Suppressor macrophage treated with lipopolysaccharide for 1 hour (primary cell): ENCODE results near the gene SEPHS1.
"Not testable (repeated sequence)": the region's sequence is repeated elsewhere in the genome, so short reads cannot be mapped to it uniquely, and the experiment has no call there.

Experiments used
- DNase-seq, 3 donors: peaks; one replicate each; pipeline ENCODE4 v3.0.0-alpha.2; 2020 to 2022

SEPHS1 gene, protein sequence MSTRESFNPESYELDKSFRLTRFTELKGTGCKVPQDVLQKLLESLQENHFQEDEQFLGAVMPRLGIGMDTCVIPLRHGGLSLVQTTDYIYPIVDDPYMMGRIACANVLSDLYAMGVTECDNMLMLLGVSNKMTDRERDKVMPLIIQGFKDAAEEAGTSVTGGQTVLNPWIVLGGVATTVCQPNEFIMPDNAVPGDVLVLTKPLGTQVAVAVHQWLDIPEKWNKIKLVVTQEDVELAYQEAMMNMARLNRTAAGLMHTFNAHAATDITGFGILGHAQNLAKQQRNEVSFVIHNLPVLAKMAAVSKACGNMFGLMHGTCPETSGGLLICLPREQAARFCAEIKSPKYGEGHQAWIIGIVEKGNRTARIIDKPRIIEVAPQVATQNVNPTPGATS

DNA sequence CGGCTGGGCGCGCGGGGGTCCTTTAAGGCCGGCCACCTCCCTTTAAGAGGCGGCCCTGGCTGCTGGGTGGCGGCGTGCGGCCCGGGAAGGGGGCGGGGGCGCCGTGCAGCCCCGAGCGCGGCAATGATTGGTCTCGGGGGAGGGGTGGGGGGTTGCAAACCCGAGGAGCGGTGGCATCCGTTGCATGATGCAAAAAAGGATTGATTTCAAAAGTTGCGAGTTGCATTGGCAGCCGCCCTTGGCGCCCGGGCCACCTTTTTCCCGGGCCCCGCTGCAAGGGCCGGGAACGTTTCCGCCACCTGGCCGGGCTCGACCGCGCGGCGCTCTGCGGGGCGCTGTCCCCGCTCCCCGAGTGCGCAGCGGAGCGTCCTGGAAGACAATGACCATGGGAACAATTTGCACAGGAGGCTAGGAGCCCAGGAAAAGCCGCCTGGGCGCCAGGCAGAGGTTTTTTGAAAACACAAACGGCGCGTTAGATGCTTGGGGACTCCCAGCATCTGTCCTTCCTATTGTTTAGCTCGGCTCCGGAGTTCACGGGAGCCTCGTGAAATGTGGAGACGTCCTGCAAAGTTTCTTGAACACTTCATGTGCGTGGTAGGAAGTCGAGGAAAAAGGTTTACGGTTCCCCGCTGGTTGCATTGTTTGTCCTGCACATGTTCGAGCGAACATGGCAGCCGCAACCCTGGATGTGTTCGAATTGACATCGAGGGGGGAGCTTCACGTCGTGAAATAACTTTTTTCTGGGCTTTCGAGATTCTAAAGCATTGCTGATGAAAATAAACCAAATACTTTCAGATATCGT is at the start of gene SEPHS1:
SEPHS1 (minus strand) TSS at position 78 of the 802 bp plus-strand sequence. CDS start 3,343 bp downstream, outside the sequence.
- peak in 2 of 3 donors; percentile 9 to 55 for DNase-seq

DNA sequence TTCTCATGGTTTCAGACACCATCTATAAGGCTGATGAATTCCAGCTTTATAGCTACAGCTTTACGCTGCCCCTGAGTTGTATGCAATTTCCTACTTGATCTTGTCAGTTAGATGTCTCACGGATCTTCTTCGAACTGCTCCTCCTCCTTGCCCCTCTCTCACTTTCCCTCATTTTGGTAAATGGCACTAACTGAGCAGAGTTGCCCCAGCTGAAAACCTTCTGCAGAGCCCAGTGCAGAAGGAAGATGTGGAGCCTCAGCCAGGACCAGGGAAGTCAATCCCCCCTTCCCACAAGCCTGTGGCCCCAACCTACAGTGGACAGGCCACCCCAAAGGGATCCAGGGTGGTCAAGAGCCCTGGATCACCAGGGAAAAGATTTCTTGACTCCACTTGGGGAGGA is 49.0 kb upstream of the SEPHS1 start:
- no peak for DNase-seq

GRCh38 chr10:13396369-13396768 is 48.3 kb upstream of the SEPHS1 start:
- DNase-seq, result no peak

DNA sequence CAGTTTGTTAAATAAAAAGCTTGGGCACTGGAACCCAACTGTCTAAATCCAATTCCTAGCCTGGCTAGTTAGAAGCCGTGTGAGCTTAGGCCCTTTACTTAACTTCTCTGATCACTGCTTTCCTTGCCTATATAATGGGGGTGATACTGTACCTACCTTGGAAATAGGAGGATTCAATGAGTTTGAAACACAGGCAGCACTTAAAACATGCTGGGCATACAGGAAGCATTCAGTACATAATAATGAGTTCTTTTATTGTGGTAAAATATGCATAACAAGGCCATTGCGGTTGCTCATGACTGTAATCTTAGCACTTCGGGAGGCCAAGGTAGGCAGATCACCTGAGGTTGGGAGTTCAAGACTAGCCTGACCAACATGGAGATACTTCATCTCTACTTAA is 47.4 kb upstream of the SEPHS1 start:
- no peak for DNase-seq

GRCh38 chr10:13393640-13394039 is 45.5 kb upstream of the SEPHS1 start:
- no peak for DNase-seq

GRCh38 chr10:13392701-13393100 is 44.6 kb upstream of the SEPHS1 start:
- DNase-seq, result no peak

DNA sequence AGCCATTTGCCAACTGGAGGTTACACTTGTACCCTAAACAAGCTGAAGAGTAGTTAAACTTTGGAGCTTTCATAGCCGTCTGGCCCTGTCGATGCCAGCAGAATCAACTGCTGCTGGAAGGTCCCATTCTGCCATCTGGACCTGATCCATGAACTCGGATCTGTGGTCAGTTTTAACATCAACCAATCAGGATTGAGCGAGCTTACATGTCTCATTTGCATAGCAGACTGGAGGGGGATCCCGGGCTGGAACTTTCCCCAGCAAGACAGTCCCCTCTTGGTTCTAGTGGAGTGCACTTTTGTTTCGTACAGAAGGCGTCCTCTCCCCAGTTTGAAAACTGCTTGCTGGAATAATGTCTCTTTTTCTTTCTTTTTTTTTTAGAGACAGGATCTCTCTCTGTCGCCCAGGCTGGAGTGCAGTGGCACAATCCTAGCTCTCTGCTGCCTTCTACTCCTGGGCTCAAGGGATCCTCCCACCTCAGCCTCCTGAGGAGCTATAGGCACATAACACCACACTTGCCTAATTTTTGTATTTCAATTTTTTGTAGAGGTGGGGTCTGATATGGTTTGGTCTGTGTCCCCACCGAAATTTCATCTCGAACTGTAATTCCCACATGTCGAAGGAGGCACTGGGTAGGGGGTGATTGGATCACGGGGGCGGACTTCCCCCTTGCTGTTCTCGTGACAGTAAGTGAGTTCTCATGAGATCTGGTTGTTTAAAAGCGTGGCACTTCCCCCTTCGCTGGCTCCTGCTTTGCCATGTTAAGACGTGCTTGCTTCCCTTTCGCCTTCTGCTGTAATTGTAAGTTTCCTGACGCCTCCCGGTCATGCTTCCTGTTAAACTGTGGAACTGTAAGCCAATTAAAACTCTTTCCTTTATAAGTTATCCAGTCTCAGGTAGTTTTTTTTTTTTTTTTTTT is 42.8 kb upstream of the SEPHS1 start:
- DNase-seq, result peak; percentile 57 to 64 (median 60)

DNA sequence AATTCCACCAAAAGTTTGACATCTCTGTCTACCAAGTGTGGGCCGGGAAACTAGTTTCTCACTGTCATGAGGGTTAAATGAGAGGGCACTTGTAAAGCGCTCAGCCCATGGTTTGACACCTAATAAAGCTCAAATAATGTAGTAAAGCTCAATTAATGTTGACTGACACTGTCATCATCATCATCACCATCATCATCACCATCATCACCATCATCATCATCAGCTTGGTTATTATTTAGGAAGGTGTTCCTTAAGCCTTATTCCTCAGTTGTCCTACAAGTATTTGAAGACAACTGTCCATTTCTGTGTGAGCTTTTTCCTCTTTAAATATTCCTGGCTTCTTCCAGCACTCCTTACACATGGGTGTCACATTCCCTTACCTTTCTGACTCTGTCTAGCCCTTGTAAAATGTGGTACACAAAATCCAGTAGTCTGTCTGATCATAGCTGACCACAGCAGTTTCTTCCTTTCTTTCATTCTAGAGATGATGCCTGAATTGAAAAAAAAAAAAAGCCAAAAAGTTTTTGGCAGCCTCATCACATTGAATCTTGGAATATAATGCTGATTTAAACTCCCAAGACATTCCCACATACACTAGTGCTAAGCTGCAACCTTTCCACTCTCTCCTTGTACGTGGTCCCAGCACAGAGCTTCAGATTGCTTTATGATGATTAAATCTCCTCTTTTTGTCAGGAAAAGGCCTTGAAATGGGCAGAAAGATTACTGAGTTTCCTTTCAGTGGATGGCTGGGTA is 40.6 kb upstream of the SEPHS1 start:
- DNase-seq, result no peak

- DNase-seq, result no peak
These were observed 37.9 kb upstream of the SEPHS1 start for GRCh38 chr10:13386021-13386420.

DNA sequence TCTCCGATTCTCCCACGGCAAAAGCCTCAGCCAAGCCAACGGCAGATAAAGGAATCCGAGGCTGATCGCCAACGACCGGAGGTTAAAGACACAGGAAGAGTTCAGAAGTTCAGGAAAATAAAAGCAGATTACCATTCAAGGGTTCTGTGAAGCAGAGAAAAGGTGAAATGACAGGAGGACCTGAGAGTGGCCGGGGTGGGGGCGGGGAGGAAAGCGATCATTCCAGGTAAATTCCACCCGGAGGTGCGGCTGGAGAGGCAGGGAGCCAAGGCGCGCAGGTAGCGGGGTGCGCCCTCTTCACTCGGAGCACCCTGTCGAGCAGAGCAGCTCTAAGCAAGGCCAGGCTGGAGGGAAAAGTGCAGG is 35.3 kb upstream of the SEPHS1 start:
- DNase-seq, result no peak

DNA sequence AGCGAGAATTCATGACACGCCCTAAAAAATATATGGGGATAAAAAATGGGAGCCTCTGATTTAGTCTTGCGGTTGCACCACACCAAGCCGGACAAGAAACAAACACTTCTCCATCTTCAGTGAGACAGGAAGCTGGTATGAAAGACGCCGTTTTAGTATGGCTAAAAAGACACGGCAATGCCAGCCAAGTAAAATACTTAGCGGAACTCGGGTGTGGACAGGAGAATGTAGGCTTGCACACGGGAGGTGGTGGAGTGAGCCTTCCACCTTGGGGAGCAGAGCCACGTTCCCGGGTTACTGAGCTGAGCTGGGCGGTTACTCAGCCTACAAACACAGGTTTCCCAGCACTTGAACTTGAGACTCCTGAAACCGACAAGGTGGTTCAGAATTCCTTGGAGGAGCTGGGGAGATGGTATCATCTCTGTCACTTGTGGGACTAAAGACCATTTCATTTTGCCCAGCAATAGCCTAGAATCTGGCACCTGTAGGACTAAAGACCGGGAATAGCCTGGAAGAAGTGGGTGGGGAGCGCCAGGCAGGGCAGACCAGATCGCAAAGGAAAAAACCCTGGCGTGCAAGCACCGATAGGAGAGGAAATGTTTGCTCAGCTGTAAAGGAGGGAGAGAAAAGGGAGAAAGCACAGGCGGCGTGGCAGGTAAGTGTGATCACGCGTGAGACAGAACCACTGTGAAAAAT is 34.8 kb upstream of the SEPHS1 start:
- peak in 2 of 3 donors; percentile 23 to 24 for DNase-seq

DNA sequence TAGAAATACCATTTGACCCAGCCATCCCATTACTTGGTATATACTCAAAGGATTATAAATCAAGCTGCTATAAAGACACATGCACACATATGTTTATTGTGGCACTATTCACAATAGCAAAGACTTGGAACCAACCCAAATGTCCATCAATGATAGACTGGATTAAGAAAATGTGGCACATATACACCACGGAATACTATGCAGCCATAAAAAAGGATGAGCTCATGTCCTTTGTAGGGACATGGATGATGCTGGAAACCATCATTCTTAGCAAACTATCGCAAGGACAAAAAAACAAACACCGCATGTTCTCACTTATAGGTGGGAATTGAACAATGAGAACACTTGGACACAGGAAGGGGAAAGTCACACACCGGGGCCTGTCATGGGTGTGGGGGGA is 31.0 kb upstream of the SEPHS1 start:
- DNase-seq, result not testable (repeated sequence)

GRCh38 chr10:13376746-13377145 is 28.7 kb upstream of the SEPHS1 start:
- DNase-seq, result no peak

DNA sequence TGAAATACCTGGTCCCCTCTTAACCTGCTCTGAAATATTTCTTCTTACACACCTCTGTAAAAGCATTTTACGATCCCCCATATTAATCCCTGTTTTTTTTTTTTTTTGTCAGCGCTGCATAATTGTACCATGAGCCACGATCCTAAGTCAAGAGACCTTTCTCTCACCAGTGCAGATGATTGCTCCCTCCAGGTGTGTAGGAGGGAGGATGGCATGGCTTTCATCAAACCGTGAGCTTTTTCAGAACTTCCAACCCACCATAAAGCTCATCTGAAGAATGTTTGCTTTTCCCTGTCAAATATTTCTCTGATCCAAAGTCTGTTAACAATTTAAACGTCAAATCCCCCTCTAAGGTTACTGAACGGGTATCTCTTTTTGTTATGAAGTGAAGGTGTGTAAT is 28.2 kb upstream of the SEPHS1 start:
- DNase-seq, result no peak

DNA sequence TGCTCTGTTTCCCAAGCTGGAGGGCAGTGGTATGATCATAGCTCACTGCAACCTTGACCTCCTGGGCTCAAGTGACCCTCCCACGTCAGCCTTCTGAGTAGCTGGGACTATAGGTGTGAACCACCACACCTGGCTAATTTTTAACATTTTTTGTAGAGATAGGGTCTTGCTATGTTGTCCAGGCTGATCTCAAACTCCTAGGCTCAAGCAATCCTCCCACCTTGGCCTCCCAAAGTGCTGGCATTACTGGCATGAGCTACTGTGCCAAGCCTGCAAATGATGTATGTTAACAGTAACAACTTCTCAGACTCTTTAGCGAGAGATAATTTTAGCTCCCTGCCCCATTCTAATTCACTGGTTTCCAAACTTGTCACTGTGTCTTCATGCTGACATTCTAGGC is 27.7 kb upstream of the SEPHS1 start:
- no peak for DNase-seq

GRCh38 chr10:13373644-13374043 is 25.6 kb upstream of the SEPHS1 start:
- no peak for DNase-seq

GRCh38 chr10:13372524-13372923 is 24.4 kb upstream of the SEPHS1 start:
- DNase-seq, result no peak

- DNase-seq, result peak; percentile 78 to 90 (median 80)
These were observed 23.9 kb upstream of the SEPHS1 start for GRCh38 chr10:13371897-13372470.

DNA sequence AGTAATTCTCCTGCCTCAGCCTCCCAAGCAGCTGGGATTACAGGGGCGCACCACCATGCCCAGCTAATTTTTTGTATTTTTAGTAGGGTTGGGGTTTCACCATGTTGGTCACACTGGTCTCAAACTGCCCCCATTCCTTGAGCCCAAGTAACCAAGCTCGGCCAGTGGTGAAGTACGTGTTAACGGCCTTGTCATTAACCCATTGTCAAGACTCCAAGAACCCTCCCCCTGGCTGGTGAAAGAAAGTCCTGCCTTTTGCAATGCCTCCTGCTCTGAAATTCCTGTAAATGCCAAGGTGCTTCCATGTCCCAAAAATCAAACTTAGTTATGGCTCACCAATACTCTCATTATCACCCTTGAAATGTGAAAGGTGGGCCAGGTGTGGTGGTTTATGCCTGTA is 18.8 kb upstream of the SEPHS1 start:
- DNase-seq, result no peak

- DNase-seq, result no peak
These were observed 17.7 kb upstream of the SEPHS1 start for GRCh38 chr10:13365831-13366230.

- no peak for DNase-seq
These were observed 17.1 kb upstream of the SEPHS1 start for GRCh38 chr10:13365243-13365642.
